ENCODE measurements around the gene HDAC4. TPM values are rescaled to one million over a fixed set of nuclear protein-coding genes. Genes with fewer than 3 reads are reported as not detected.

Gene HDAC4
- total and polyA plus RNA-seq, 9 of the 15 experiments (the other 6 are each of a cell fraction or from before 2014, with no cell fraction given): 0.11 to 20.2 (median 4.0) TPM

- TF ChIP-seq ZNF609 (CRISPR knock-in tag; IDR thresholded peaks at IDR 0.05; ENCODE audit: borderline replicate concordance): no peak
- TF ChIP-seq PBX2 (CRISPR knock-in tag; IDR thresholded peaks at IDR 0.05; ENCODE audit: low read depth): no peak
- TF ChIP-seq PBX2 (tag; conservative IDR thresholded peaks at IDR 0.05; ENCODE audit: low read depth): no peak
- TF ChIP-seq KHSRP (IDR thresholded peaks at IDR 0.05): no peak
- no peak for TF ChIP-seq FUS (optimal IDR thresholded peaks at IDR 0.05; ENCODE audit: low read depth, low read length)
- TF ChIP-seq MAX (CRISPR knock-in tag; IDR thresholded peaks at IDR 0.05): no peak
- no peak for TF ChIP-seq GTF2E2 (tag; IDR thresholded peaks at IDR 0.05)
- TF ChIP-seq RFX7 (CRISPR knock-in tag; IDR thresholded peaks at IDR 0.05): no peak
- peak; percentile 98 for TF ChIP-seq ATF7 (IDR thresholded peaks at IDR 0.05)
- no peak for TF ChIP-seq ZNF778 (CRISPR knock-in tag; IDR thresholded peaks at IDR 0.05)
- no peak for TF ChIP-seq RNF219 (CRISPR knock-in tag; IDR thresholded peaks at IDR 0.05)
- TF ChIP-seq SRSF1 (IDR thresholded peaks at IDR 0.05; ENCODE audit: low read depth, low read length): no peak
- no peak for TF ChIP-seq NR0B1 (IDR thresholded peaks at IDR 0.05; ENCODE audit: partially characterized antibody)
- no peak for TF ChIP-seq NONO (IDR thresholded peaks at IDR 0.05; ENCODE audit: low read depth in 2 of 2, low read length in 1 of 2)
- TF ChIP-seq PCBP1 (IDR thresholded peaks at IDR 0.05; ENCODE audit: low read depth, low read length, poor library complexity, severe bottlenecking): no peak
- peak; percentile 86 for TF ChIP-seq ZNF316 (IDR thresholded peaks at IDR 0.05)
- no peak for TF ChIP-seq ZNF174 (CRISPR knock-in tag; IDR thresholded peaks at IDR 0.05)
- TF ChIP-seq TAF9B (IDR thresholded peaks at IDR 0.05; ENCODE audit: partially characterized antibody): no peak
- TF ChIP-seq ZNF830 (CRISPR knock-in tag; IDR thresholded peaks at IDR 0.05): no peak
Measured at GRCh38 chr2:239257511-239257937, 143.3 kb downstream of the HDAC4 start (continued).
